ENCODE data around the gene IL20RA. TPM values are rescaled to one million over a fixed set of nuclear protein-coding genes. Genes with fewer than 3 reads are reported as not detected.

Gene IL20RA
- total RNA-seq, 1 donor from 2014 or later: 13.3 TPM

DNA sequence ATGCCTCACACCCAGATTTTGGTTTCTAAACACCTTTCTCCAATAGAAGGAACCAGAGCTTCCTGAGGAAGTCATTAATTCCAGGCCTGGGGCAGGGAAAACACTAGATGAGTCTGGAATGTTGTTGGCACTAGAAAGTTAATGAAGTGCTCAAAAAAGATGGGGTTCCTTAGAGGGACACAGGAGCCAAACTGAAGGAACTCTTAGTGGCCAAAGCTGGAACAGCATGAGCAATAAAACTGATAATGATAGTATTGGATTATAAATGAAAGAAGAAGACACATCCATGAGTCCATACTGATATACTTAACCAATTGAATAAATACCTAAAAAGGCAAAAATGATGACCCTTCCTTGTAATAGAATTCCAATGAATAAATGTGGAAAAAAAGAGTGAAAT lies 4.4 kb downstream of the IL20RA start:
- Histone ChIP-seq H3K4me3 (no peak overlapping the region), H3K27ac (no peak overlapping the region), H3K27me3 (peaks cover 13% of the 10 kb centered on the region), H3K9me3 (no peaks in the 10 kb centered on the region), H3K36me3 (no peaks in the 10 kb centered on the region), H3K4me1 (no peaks in the 10 kb centered on the region)
- intact Hi-C loops (cut with DNase I): no loop called here
- TF ChIP-seq, protein P1, sequence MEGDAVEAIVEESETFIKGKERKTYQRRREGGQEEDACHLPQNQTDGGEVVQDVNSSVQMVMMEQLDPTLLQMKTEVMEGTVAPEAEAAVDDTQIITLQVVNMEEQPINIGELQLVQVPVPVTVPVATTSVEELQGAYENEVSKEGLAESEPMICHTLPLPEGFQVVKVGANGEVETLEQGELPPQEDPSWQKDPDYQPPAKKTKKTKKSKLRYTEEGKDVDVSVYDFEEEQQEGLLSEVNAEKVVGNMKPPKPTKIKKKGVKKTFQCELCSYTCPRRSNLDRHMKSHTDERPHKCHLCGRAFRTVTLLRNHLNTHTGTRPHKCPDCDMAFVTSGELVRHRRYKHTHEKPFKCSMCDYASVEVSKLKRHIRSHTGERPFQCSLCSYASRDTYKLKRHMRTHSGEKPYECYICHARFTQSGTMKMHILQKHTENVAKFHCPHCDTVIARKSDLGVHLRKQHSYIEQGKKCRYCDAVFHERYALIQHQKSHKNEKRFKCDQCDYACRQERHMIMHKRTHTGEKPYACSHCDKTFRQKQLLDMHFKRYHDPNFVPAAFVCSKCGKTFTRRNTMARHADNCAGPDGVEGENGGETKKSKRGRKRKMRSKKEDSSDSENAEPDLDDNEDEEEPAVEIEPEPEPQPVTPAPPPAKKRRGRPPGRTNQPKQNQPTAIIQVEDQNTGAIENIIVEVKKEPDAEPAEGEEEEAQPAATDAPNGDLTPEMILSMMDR (IDR thresholded peaks at IDR 0.05): no peak
- DNase-seq: no peak
- ATAC-seq: no peak

GRCh38 chr6:137039010-137039409 lies 5.8 kb downstream of the IL20RA start:
- H3K27me3 ChIP-seq: peaks cover 13% of the 10 kb centered on the region
- intact Hi-C loops (cut with DNase I): no loop called here
- ATAC-seq: no peak
- no peak overlapping the region for H3K4me3 ChIP-seq
- TF ChIP-seq, protein P1 (IDR thresholded peaks at IDR 0.05): no peak
- no peaks in the 10 kb centered on the region for H3K4me1 ChIP-seq
- H3K27ac ChIP-seq: no peak overlapping the region
- H3K9me3 ChIP-seq: no peaks in the 10 kb centered on the region
- DNase-seq: no peak
- no peaks in the 10 kb centered on the region for H3K36me3 ChIP-seq

DNA sequence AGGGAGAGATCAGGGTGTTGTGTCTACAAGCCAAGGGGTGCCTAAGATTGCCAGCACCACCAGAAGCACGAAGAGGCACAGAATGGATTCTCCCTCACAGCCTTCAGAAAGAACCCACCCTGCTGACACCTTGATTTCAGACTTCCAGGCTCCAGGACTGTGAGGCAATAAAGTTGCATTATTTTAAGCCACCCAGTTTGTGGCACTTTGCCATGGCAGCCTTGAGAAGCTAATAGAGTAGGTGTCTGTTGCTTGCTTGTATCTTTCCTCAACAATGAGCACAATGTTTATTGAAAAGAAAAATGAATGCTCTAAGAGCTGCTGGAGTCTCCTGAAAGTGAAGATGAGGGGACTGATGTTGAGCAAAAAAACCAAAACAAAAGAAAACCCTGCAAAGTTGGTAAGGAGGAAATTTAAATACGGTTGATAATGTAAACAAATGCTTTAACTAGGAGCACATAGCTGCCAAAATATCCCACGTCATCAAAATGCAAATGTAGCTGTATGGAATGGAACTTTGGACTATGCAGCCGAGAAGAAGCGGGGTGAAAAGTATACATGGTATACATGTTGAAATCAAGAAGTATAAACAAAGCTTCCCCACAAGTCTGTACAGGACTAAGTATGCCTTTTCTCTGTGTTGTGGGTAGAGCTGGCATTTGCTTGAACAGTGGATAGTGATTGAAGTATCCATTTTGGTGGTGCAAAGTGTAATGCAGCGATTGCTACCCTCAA lies 8.0 kb downstream of the IL20RA start:
- Histone ChIP-seq H3K27me3 (no peaks in the 10 kb centered on the region), H3K4me3 (no peak overlapping the region), H3K36me3 (no peaks in the 10 kb centered on the region), H3K4me1 (no peaks in the 10 kb centered on the region), H3K9me3 (no peaks in the 10 kb centered on the region), H3K27ac (no peak overlapping the region)
- intact Hi-C loops (cut with DNase I): no loop called here
- no peak for ATAC-seq
- TF ChIP-seq, protein P1 (IDR thresholded peaks at IDR 0.05): no peak
- DNase-seq: no peak

DNA sequence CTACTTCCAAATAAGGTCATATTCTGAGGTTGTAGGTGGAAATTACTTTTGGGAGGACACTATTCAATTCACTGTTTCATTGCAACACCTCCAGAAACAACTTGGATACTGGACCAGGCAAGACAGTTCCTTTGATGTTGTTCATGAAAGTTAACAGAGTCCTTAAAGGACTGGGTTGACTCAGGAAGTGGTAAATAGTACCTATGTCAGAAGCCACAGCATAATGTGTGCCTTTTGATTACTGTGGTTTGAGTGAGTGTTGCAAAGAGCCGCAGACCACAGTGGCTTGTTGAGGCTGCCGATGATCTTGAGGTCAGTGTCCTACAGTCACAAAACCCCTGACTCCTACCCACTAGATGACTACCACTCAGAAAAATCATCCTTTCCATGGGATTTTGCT lies 10.9 kb downstream of the IL20RA start:
- Histone ChIP-seq H3K36me3 (no peaks in the 10 kb centered on the region), H3K4me1 (no peaks in the 10 kb centered on the region), H3K27me3 (no peaks in the 10 kb centered on the region), H3K4me3 (no peak overlapping the region), H3K27ac (no peak overlapping the region), H3K9me3 (no peaks in the 10 kb centered on the region)
- ATAC-seq (peak; percentile 60), DNase-seq (no peak)
- intact Hi-C loops (cut with DNase I): no loop called here
- TF ChIP-seq, protein P1 (IDR thresholded peaks at IDR 0.05): no peak

GRCh38 chr6:137031122-137031521 lies 13.6 kb downstream of the IL20RA start:
- Histone ChIP-seq H3K4me3 (no peak overlapping the region), H3K27ac (no peak overlapping the region), H3K4me1 (no peaks in the 10 kb centered on the region), H3K27me3 (no peaks in the 10 kb centered on the region), H3K36me3 (no peaks in the 10 kb centered on the region), H3K9me3 (no peaks in the 10 kb centered on the region)
- no peak for ATAC-seq
- intact Hi-C loops (cut with DNase I): no loop called here
- TF ChIP-seq, protein P1 (IDR thresholded peaks at IDR 0.05): no peak
- DNase-seq: no peak

GRCh38 chr6:137028912-137029311 lies 15.9 kb downstream of the IL20RA start:
- TF ChIP-seq, protein P1 (IDR thresholded peaks at IDR 0.05): no peak
- Histone ChIP-seq H3K4me1 (no peaks in the 10 kb centered on the region), H3K4me3 (no peak overlapping the region), H3K27me3 (no peaks in the 10 kb centered on the region), H3K27ac (no peak overlapping the region), H3K36me3 (no peaks in the 10 kb centered on the region), H3K9me3 (no peaks in the 10 kb centered on the region)
- ATAC-seq (no peak), DNase-seq (no peak)
- intact Hi-C loops (cut with DNase I): no loop called here
